Spleen (tissue), 11 donors: ENCODE measurements around the gene CAMK1G. TPM values are rescaled to one million over a fixed set of nuclear protein-coding genes. Genes with fewer than 3 reads are reported as not detected.

ENCODE experiments used
- DNase-seq: peaks from one replicate; pipeline ENCODE4 v3.0.0-alpha.2; 2020
- H3K27ac ChIP-seq, 8 donors: fragments of 200-600 bp; sonication (generic) in 7 of 8; 1 replicate in 4 of 8; 2 replicates in 4 of 8; pipeline versions ENCODE4 v1.5.0 to v1.8.0; 2016 to 2021; ENCODE audit warnings: inconsistent platforms in 4 of 8, mild to moderate bottlenecking in 4 of 8, moderate library complexity in 1 of 8
- H3K27me3 ChIP-seq, 7 donors: fragments of 200-600 bp; sonication (generic) in 6 of 7; replicated peaks in 1 of 7; 1 replicate in 4 of 7; 2 replicates in 3 of 7; pipeline versions ENCODE4 v1.5.0 to v1.8.0; 2016 to 2021; ENCODE audit warnings: inconsistent platforms in 3 of 7, mild to moderate bottlenecking in 1 of 7
- H3K36me3 ChIP-seq, 6 donors: fragments of 200-600 bp; sonication (generic) in 5 of 6; 1 replicate in 4 of 6; 2 replicates in 2 of 6; pipeline versions ENCODE4 v1.5.0 to v1.8.0; 2016 to 2021; ENCODE audit warnings: inconsistent platforms in 2 of 6
- H3K4me1 ChIP-seq, 6 donors: fragments of 200-600 bp; sonication (generic) in 5 of 6; 1 replicate in 3 of 6; 2 replicates in 3 of 6; pipeline versions ENCODE4 v1.5.0 to v1.8.0; 2016 to 2021; ENCODE audit warnings: inconsistent platforms in 3 of 6
- H3K4me3 ChIP-seq, 8 donors: fragments of 200-600 bp; sonication (generic) in 7 of 8; 1 replicate in 4 of 8; 2 replicates in 4 of 8; pipeline versions ENCODE4 v1.5.0 to v1.8.0; 2016 to 2021; ENCODE audit warnings: inconsistent platforms in 4 of 8, mild to moderate bottlenecking in 4 of 8, moderate library complexity in 2 of 8
- H3K9me3 ChIP-seq, 8 donors: fragments of 200-600 bp; sonication (generic) in 7 of 8; 1 replicate in 4 of 8; 2 replicates in 4 of 8; pipeline versions ENCODE4 v1.5.0 to v1.8.0; 2016 to 2021; ENCODE audit warnings: inconsistent platforms in 4 of 8
- POLR2A ChIP-seq, 3 donors: fragments of 450-650 bp; IDR thresholded peaks; one replicate each; pipeline ENCODE4 v1.5.1; 2017; ENCODE audit warnings: antibody characterized with exemption in 3 of 3, mild to moderate bottlenecking in 1 of 3
- POLR2AphosphoS5 ChIP-seq, 3 donors: sonication (generic); formaldehyde crosslinking; IDR thresholded peaks; one replicate each; pipeline ENCODE4 v1.5.1; 2017; ENCODE audit warnings: antibody characterized with exemption in 3 of 3
- WGBS, 5 donors: extraction: QIAGEN DNeasy Blood & Tissue Kit in 3 of 5; methylation state at CpG; one replicate each; pipeline versions ENCODE4 v1.1.5 to v1.1.7; 2013 to 2018; 5-methylcytosine and 5-hydroxymethylcytosine counted together
- intact Hi-C: fragments of 100-400 bp; cut with DNase I; formaldehyde crosslinking; loops from one replicate; pipeline ENCODE4 v1.15.0; 2023; ENCODE audit warnings: low total_unique reads
- polyA plus RNA-seq, 3 donors: library from polyadenylated mRNA; stranded (reverse); fragments of 200-250 nt; gene quantifications; one replicate each; pipeline ENCODE4 v1.2.1, GENCODE V29; 2013
- total RNA-seq, 7 donors: library from RNA; depleted of rRNA in 3 of 7; stranded (reverse); fragments of >200 nt in 3 of 7; fragmentation: NEBNext Ultra II Directional in 4 of 7; extraction: Animal tissue kit (Norgen Biotek cat#: 25700) in 4 of 7; gene quantifications; one replicate each; pipeline versions ENCODE4 v1.1.0 to v1.2.1, GENCODE V29; 2016 to 2021
- TF ChIP-seq, protein P1 (sequence below), 11 experiments: fragments of 200-600 bp in 7 of 11; fragments of 450-650 bp in 4 of 11; sonication (generic) in 4 of 11; IDR thresholded peaks in 8 of 11; conservative IDR thresholded peaks in 3 of 11; 1 replicate in 7 of 11; 2 replicates in 4 of 11; pipeline versions ENCODE4 v1.4.0 to v1.8.0; 2016 to 2021; ENCODE audit warnings: antibody characterized with exemption in 11 of 11, inconsistent platforms in 4 of 11, mild to moderate bottlenecking in 1 of 11
- donor health status: healthy with polysubstance abuse.
- donor health status: DM: no; HTN: no; CAD: no; lungs with moderate emphysema.
- donor health status: DM: no; HTN: no; CAD: no.
- donor health status: Bipolar disorder and iron deficiency.
- donor health status: healthy.
- donor health status: DM: no; HTN: no; CAD: no.
- donor health status: DM: yes; HTN: yes; CAD: no.

Gene CAMK1G
- total and polyA plus RNA-seq, 10 donors, result 0.68 to 12.2 (median 3.0) TPM

- intact Hi-C loops, result loop anchor here (10.0 kb wide), 1 partner anchor 52 kb away; no protein-coding TSS in a partner anchor
- WGBS, 5 donors, result 81 to 92% (median 86%) methylated on average over 18 to 19 of the region's 19 CpGs
Observed at GRCh38 chr1:209626346-209627026, 43.0 kb downstream of the CAMK1G start.

DNA sequence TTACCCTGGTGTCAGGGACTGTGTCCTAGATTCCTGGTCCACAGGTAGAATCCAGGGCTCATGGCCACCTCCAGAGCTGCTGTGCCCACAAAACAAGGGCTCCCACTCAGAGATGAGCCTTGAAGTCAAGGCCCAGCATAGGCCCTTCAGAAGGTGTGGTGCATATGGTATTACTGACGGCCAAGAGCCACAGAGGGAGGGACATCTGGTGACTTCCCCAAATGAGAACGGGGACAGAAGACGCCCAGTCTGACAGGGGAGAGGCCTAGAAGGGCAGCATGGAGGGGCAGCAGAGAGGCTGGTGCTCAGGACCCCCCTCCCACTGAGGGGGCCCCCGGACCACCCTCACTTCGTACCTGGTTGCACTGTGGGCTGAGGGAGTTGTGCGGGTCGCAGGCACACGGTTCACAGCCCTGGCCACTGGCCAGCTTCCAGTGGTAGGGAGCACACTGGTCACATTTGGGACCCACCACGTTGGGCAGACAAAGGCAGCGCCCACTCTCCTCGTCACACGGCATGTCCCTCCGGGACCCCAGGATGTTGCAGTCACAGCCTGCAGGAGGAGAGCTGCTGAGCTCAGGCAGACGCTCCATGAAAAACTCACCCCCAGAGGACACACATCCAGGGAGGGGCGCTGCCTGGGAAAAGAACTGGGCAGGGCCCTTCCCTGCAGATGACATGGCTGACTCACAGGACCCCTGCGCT is 43.7 kb downstream of the CAMK1G start:
- 49 to 59% (median 54%) methylated on average over 9 to 16 of the region's 16 CpGs for WGBS, 5 donors
- Histone ChIP-seq H3K9me3 (no peaks in the 10 kb centered on the region), H3K4me3 (no peak overlapping the region), H3K4me1 (peaks cover 4 to 41% (median 25%) of the 10 kb centered on the region in 6 donors), H3K27ac (peak overlapping the region in 4 of 8 donors; percentile 21 to 64 (median 57)), H3K27me3 (peaks cover 0 to 33% (median 5%) of the 10 kb centered on the region in 7 donors), H3K36me3 (no peaks in the 10 kb centered on the region)
- peak; percentile 76 for DNase-seq
- TF ChIP-seq POLR2A (IDR thresholded peaks at IDR 0.05), result no peak
- no peak for TF ChIP-seq POLR2AphosphoS5 (IDR thresholded peaks at IDR 0.05)
- TF ChIP-seq, protein P1, sequence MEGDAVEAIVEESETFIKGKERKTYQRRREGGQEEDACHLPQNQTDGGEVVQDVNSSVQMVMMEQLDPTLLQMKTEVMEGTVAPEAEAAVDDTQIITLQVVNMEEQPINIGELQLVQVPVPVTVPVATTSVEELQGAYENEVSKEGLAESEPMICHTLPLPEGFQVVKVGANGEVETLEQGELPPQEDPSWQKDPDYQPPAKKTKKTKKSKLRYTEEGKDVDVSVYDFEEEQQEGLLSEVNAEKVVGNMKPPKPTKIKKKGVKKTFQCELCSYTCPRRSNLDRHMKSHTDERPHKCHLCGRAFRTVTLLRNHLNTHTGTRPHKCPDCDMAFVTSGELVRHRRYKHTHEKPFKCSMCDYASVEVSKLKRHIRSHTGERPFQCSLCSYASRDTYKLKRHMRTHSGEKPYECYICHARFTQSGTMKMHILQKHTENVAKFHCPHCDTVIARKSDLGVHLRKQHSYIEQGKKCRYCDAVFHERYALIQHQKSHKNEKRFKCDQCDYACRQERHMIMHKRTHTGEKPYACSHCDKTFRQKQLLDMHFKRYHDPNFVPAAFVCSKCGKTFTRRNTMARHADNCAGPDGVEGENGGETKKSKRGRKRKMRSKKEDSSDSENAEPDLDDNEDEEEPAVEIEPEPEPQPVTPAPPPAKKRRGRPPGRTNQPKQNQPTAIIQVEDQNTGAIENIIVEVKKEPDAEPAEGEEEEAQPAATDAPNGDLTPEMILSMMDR (IDR thresholded peaks at IDR 0.05 in 8 of 11, conservative IDR thresholded peaks at IDR 0.05 in 3 of 11), result no peak
- intact Hi-C loops, result loop anchor here (10.0 kb wide), 1 partner anchor 52 kb away; no protein-coding TSS in a partner anchor

More at GRCh38 chr1:209626346-209627026, 43.0 kb downstream of the CAMK1G start:
- H3K4me3 ChIP-seq, result no peak overlapping the region
- H3K4me1 ChIP-seq, result peaks cover 8 to 46% (median 26%) of the 10 kb centered on the region in 6 donors
- H3K27ac ChIP-seq, result peak overlapping the region in 5 of 8 donors; percentile 21 to 64 (median 56)
- H3K27me3 ChIP-seq, result peaks cover 0 to 30% (median 5%) of the 10 kb centered on the region in 7 donors
- TF ChIP-seq POLR2A (IDR thresholded peaks at IDR 0.05), result no peak
- TF ChIP-seq, protein P1 (IDR thresholded peaks at IDR 0.05 in 8 of 11, conservative IDR thresholded peaks at IDR 0.05 in 3 of 11), result no peak
- no peak for TF ChIP-seq POLR2AphosphoS5 (IDR thresholded peaks at IDR 0.05)
- no peaks in the 10 kb centered on the region for H3K36me3 ChIP-seq
- H3K9me3 ChIP-seq, result no peaks in the 10 kb centered on the region
- no peak for DNase-seq

GRCh38 chr1:209627732-209628196 is 44.2 kb downstream of the CAMK1G start:
- TF ChIP-seq POLR2AphosphoS5 (IDR thresholded peaks at IDR 0.05), result peak in 2 of 3 donors; percentile 38 to 43
- TF ChIP-seq, protein P1 (IDR thresholded peaks at IDR 0.05 in 8 of 11, conservative IDR thresholded peaks at IDR 0.05 in 3 of 11), result peak; percentile 73 to 98 (median 92)
- no peak for TF ChIP-seq POLR2A (IDR thresholded peaks at IDR 0.05)
- Histone ChIP-seq H3K27ac (peak overlapping the region in 1 of 8 donors; percentile 56), H3K4me1 (peaks cover 4 to 38% (median 25%) of the 10 kb centered on the region in 6 donors), H3K27me3 (peaks cover 0 to 31% (median 5%) of the 10 kb centered on the region in 7 donors), H3K9me3 (no peaks in the 10 kb centered on the region), H3K4me3 (no peak overlapping the region), H3K36me3 (no peaks in the 10 kb centered on the region)
- 37 to 46% (median 41%) methylated on average over 9 to 16 of the region's 16 CpGs for WGBS, 5 donors
- intact Hi-C loops, result loop anchor here (10.0 kb wide), 1 partner anchor 53 kb away; no protein-coding TSS in a partner anchor
- peak; percentile 92 for DNase-seq
